Activated CD4-positive, alpha-beta T cell treated with anti-CD3 and anti-CD28 coated beads, Interleukin-2, amount 50 U/mL, for 16 hours (primary cell): Measurements from ENCODE around the gene VTA1.
"Not testable (repeated sequence)": the region's sequence is repeated elsewhere in the genome, so short reads cannot be mapped to it uniquely, and the experiment has no call there.

Source experiments
- DNase-seq: peaks from one replicate; pipeline ENCODE4 v3.0.0-alpha.2; 2020

The VTA1 gene

DNA sequence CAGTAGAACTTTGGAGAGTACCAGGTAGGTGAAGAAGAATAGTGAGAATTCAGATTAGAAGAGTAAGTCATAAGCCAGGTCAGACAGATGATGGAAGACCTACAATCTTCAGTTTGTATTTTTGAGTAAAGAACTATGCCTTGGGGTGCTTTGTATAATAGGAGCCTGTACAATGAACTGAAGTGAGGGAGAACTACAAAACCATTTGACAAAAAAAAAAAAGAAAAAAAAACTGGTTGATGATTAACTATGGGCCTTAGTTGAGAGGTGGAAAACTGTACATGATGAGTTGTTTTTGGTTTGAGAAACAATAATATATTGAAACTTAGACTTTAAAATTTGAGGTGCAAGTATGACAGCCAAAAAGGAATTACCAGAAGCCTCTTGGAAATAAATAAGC, 25.7 kb downstream of the VTA1 start:
- no peak for DNase-seq

DNA sequence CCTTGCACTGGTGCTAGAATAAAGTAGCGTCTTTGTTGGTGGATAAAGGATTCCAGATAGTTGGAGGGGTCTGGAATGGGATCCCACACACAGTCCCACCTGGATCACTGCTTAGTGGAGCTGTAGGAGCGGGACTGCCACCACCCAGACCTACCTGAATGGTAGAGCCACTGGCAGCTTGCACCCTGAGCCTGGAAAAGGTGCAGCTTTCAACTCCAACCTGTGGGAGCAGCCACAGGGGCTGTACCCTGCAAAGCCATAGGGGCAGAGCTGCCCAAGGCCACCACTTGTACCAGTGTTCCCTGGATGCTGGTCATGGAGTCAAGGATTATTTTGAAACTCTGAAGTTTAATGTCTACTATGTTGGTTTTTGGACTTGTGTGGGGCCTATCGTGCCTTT, 26.9 kb downstream of the VTA1 start:
- no peak for DNase-seq

DNA sequence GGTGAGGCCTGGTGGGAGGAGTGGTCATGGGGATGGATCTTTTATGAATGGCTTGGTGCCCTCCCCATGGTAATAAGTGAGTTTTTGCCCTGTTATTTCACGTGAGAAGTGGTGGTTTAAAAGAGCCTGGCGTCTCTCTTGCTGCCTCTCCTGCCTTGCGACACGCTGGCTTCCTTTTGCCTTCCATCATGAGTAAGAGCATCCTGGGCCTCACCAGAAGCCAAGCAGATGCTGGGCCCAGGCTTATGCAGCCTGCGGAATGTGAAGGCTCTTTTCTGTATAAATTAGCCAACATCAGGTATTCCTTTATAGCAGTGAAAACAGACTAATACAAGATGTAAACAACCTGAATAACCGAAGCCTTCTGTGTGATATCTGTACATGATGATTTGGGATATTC, 27.6 kb downstream of the VTA1 start:
- no peak for DNase-seq

DNA sequence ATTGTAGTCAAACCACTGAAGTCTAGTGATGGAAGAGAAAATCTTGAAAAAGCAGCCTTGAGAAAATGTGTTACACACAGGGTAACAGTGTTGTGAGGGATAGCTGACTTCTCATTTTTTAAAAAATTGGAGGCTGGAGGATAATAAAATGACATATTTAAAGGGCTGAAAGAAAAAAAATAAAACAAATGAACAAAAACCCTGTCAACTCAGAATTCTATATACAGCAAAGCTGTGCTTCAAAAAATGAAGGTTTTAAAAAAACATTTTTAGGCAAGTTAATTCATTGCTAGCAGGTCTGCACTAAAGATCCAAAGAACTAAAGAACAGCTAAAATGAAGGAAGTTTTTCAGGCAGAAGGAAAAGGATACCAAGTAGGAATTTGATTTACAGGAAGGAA, 31.1 kb downstream of the VTA1 start:
- DNase-seq, result no peak

DNA sequence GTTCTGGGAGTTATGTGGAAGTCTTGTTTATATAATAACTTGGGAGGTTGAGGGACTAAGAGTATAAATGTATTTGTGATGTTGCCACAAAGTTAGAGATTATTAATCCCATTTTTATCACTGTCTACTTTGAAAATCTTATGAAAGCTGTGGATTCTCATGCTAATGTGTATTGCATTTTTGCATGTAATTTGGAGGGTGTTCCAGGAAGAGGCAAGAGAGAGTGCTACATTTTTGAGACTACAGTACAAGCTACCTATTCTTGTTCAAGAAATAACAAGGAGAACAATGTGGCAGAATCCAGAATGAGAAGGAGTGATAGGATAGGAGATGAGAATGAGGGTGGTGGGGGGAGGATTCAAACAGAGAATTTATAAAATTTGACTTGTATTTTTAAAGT, 34.9 kb downstream of the VTA1 start:
- no peak for DNase-seq

DNA sequence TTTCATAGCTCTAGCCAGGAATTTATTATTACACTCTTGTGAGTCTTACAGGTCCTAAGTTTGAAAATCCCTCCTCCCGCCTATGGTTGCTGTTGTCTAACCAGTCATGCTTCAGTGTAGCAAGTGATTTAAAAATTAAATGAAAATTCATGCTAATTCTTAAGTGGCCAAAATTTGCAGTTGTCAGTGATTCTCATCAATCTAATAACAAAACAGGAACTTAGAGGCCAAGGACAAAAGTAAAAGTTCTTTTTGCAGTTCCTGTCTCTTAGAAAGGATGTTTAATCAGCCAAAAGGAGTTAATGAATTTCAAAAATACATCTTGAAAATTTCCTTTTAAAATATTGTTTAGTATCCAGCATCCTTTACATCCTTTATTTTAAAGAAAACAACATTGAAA, 36.3 kb downstream of the VTA1 start:
- no peak for DNase-seq

DNA sequence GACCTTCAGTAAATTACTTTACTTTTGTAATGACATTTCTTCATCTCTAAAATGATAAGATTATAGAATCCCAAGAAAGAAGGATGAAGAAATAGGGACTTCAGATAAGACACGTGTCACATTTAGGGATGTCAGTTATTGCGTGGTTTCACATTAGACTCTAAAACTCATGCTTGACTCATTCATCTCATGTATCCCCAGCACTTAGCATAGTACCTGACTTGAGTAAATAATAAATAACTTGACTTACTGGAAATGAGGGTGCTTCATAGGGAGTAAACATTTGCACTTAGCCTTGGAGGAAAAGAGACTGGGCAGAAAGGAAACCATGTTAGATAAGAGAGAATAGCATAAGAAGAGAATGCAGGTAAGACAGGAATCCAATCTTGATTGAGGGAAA, 37.2 kb downstream of the VTA1 start:
- DNase-seq, result no peak

DNA sequence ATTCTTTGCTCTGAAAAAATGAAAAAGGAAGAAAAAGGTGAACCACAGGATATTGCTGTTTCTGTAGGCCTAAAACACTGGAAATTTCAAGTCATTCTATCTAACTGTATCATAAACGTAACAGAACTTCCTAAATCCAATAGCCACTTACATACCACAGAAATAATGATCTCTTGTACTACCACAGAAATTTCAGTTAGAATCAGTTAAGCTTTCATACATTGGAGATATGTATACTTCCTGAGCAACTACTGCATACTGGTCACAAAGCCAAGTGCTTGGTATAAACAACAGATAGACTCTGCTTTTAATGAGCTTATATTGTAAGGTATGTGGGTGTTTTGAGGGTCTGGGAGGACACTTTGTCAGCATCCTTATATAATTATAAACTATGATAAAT, 38.6 kb downstream of the VTA1 start:
- no peak for DNase-seq

DNA sequence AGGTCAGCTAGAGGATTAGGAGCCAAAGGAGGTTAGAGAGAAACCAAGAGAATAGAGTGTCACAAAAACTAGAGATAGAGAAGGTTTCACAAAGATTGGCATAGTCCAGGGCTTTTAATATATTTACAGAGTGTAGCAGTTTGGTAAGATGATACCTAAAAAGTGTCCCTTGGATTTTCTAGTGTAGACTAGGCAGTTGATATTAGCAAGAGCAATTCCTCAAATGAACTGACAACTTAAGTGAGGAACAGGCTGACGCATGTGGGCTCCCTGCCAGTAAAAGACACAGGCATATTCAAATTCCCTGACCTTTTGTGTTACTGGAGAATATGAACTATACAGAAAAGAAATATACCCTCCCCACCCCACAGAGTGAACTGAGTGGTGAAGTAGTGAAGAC, 40.1 kb downstream of the VTA1 start:
- no peak for DNase-seq

DNA sequence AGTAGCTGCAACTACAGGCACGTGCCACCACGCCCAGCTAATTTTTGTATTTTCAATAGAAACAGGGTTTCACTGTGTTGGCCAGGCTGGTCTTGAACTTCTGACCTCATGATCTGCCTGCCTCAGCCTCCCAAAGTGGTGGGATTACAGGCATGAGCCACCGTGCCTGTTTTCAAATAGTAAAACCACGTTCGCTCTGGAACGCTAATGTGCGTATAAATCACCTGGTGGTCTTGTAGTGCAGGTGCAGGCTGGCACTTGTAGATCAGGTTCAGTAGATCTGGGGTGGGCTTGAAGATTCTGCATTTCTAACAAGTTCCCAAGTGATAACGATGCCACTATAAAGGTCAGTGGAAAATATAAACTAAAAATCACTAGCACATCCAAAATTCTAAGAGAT, 41.3 kb downstream of the VTA1 start:
- DNase-seq, result not testable (repeated sequence)

DNA sequence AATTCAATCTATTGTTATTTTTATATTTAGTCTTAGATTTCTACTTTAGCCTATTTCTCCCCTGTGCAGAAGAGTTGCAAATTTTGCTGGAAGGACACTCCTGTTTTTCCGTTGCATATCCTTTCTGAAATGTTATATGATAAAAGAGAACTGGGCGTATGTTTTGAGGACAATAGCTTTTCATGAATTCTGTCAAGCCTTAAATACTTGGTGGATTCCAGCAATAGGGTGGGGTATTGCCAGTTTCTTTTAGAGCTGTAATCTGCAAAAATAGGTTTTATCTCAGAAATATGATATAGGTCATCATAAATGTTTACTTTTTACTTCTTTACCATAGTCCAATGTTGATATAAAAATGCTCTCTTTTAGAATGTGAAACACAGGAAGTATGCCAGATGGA, 42.0 kb downstream of the VTA1 start:
- DNase-seq, result no peak

DNA sequence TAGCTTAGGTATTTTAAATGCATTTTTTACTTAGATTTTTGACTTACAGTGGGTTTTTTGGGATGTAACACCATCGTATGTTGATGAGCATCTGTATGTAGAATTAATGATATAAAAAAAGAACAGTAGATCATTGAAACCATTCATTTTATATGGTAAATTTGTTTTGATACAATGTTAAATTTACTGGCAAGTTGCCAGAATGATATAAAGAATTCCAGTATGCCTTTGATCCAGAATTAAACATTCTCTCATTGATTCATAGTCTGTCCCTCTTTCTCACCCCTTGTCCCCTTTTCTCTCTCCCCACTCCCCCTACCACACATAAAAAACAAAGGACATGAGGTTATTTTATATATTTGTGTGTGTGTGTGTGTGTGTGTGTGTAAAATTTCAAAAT, 45.3 kb downstream of the VTA1 start:
- no peak for DNase-seq

DNA sequence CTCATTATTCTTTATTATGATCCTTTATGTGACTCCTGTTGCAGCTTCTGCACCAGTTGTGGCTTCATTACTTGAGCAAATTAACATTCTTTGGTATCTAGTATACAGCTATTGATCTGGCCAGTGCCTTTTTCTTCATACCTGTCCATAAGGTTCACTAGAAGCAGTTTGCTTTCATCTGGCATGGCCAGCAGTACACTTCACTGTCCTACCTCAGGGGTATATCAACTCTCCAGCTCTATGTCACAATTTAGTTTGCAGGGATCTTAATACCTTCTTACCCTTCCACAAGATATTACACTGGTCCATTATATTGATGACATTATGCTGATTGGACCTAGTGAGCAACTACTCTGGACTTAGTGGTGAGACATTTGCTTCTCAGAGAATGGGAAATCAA, 46.6 kb downstream of the VTA1 start:
- no peak for DNase-seq

DNA sequence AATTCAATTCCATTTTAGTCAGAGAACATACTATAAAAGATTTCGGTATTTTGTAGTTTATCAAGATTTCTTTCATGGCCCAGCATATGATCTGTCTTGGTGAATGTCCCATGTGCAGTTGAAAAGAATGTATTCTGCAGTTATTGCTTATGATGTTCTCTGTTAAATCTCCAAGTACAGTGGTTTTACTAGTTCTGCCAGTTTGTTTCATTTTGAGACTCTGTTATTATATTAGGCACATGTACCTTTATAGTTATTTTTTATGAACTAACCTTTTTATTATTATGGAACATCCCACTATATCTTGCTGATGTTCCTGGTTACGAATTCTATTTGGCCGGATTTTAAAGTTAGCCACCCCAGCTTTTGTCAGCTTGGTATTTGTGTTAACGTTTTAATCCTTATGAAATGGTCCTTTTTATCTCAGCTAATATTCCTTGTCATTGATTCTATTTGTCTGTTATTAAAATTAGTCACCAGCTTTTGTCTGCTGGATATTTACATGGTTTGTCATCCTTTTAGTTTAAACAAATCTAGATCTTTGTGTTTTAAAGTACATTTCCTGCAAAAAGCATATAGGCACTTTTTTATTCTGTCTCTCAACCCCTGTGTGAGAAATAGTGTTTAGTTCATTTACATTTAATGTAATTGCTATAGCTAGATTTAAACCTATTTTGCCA, 48.9 kb downstream of the VTA1 start:
- DNase-seq, result no peak

DNA sequence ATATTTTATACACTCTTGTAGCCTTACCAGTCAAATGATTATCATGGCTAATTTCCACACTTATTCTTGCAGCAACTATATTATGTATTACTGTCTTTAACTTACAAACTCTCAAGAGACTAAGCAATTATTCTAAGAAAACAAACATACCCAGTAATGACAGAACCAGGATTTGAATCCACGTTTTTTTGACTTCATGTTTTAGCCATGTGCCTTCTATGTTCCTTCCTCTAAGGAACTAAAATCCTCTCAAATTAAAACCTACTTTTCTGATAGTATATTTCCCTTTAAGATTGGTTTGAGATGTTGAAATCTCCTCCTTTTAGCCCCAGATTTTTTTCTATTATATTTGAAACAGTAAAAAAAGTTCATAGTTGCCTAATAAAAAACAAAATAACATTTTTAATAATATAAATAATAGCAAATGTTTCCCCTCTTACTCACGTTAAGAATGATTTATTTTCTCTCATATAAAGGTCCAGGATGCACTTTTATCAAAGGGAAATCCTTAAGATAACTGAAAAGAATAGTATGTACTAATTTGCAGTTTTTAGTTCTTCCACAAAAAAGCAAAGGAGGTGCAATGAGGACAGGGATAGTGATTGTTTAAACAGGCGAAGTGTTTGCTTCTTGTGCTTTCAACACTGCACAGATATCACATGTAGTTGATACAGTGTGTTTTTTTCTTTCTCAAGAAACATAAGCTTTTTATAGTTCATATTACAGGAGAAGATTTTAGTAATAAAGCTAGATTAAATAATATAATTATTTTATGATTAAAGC, 54.0 kb downstream of the VTA1 start:
- no peak for DNase-seq

DNA sequence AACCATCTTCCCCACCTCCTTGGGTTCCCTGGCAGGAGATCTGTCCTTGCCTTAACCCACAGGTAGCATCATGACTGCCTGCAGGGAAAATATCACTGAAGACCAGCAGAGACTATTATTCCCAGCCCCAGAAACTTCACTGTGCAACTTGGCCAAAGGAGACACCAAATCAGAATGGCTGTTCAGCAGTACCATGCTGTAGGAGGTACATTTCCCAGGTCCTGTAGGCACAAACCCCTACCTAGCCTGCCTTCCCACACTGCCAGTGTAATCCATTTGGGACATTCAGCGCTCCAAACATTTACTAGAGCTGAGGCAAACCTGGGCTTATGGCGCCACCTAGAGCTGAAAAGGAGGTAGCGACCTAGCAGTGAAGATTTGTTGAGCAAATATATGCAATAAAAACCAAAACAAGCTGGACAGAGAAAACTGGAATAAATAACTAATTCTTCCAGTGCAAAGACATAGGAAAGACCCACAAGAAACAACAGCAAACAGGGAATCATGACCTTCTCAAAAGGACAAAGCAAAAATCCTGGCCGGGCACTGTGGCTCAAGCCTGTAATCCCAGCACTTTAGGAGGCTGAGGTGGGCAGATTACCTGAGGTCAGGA, 60.3 kb downstream of the VTA1 start:
- DNase-seq, result peak; percentile 35

DNA sequence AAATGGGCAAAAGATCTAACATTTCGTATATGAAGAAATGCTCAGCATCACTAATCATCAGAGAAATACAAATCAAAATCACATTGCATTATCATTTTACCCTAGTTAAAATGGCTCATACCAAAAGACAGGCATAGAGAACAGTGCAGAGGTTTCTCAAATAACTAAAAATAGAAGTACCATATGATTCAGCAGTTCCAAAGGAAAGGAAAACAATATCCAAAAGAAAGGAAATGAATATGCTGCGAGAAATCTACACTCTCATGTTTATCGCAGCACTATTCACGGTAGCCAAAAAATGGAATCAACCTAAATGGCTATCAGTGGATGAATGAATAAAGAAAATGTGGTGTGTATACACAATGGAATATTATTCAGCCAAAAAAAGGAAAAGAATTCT, 63.5 kb downstream of the VTA1 start:
- DNase-seq, result no peak

DNA sequence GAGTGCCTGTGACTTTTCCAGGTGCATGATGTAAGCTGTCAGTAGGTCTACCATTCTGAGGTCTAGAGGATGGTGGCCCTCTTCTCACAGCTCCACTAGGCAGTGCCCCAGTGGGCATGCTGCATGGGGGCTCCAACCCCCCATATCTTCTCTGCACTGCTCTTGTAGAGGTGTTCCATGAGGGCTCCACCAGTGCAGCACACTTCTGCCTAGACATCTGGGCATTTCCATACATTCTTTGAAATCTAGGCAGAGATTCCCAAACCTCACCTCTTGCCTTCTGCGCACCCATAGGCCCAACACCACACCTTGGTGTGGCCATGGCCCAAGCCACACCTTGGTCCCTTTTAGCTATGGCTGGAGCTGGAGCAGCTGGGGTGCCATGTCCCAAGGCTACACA, 66.3 kb downstream of the VTA1 start:
- no peak for DNase-seq

DNA sequence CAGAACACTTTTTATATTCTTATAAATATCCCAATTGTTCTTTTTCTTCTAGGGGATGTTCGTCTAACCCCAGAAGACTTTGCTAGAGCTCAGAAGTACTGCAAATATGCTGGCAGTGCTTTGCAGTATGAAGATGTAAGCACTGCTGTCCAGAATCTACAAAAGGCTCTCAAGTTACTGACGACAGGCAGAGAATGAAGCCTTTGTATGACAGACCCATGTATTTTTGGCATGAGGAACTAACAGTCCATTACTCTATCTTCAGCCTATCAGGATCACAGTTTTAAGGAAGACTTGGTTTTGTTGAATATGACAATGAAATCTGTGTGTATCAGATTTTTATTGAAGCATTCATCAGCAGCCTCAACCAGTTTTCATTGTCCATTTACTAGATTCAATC, 71.4 kb downstream of the VTA1 start:
- no peak for DNase-seq

DNA sequence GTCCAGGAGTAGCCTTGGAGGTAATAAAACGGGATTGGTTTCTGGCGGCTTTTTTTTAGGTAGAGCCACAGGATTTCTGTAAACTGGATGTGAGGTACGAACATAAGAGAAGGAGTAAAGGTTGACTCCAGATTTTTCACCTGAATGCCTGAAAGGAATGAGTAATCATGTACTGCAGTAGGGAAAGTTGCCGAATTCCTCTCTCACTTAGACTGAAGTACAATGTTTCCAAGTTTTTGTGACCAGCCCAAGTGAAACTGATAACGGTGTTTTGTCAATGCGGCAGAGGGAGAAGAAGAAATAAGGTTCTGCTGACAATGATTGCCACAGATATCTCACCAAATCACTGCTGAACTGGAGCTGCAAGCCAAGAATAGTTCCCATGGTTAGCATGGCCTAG, 75.0 kb downstream of the VTA1 start:
- DNase-seq, result no peak

DNA sequence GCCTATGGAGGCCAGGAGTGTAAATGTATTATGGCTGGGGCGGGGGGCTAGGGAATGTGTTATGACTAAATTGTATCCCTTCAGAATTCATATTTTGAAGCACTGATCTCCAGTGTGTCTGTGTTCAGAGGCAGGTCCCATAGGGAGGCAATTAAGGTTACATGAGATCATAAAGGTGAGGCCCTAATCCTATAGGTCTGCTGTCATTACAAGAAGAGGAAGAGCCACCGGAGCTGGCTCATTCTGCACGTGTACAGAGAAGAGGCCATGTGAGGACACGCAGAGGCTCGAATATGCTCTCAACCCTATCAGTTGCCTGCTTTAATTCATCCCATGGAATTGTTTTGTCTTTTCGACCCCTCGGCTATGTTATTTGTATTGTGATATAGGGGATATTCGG, 76.9 kb downstream of the VTA1 start:
- no peak for DNase-seq

DNA sequence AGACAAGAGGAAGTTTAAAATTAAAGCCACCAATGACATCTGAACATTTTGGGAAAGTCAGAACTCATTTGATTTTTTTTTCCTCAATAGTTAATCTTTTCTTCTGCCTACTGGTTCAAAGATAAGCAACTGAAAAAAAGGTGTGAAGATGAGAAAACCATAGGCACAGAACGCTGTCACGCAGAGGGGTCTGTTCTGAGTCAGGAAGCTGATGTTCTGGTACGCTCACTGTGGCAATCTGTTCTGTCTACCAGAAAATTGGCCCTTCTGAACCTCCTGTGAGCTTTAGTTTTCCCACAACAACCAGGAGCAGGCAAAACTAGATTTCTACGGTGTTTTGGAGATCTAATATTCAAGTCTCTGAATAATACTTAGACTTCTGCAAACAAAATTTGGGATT, 78.1 kb downstream of the VTA1 start:
- DNase-seq, result no peak

DNA sequence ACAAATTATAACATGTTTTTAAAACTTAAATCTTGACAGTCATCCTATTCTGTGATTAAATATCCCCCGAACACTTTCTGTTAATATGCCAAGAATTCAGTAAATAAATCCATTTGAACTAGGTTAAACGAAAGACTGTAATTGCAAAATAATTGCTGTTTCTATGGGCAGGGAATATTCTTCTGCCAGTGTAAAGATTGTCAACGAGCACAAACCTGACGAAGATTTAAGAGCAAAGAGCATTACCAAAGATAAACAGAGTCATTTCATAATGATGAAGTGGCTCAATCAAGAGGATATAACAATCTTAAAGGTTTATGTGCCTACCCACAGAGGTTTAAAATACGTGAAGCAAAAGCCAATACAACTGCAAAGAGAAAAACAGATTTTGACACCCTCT, 78.5 kb downstream of the VTA1 start:
- no peak for DNase-seq

DNA sequence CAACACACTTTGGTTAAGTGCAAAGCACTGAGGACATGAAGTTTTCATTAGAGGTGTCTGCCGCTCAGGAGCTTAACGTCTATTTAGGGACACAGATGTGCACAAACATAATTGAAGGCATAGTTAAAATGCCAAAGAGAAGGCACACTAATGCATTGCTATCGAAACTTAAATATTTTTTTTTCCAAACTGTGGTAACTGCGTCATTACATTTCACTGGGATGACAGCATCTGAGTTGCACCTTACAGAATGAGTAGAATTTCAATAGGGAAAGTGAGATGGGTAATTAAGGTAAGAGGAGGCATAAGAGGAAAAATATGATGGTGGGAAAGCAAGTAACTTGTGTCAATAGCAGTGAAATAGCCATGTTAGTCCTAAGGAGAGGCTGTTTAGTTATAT, 79.7 kb downstream of the VTA1 start:
- no peak for DNase-seq
